ENCODE data around the gene LNPK.
"Not testable (repeated sequence)": the region's sequence is repeated elsewhere in the genome, so short reads cannot be mapped to it uniquely, and the experiment has no call there.

Gene LNPK

DNA sequence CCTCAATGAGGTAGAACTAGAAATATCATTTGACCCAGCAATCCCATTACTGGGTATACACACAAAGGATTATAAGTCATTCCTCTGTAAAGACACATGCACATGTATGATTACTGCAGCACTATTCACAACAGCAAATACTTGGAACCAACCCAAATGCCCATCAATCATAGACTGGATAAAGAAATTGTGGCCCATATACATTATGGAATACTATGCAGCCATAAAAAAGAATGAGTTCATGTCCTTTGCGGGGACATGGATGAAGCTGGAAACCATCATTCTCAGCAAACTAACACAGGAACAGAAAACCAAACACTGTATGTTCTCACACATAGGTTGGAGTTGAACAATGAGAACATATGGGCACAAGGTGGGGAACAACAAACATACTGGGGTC, 106.1 kb downstream of the LNPK start:
- DNase-seq, result not testable (repeated sequence)

DNA sequence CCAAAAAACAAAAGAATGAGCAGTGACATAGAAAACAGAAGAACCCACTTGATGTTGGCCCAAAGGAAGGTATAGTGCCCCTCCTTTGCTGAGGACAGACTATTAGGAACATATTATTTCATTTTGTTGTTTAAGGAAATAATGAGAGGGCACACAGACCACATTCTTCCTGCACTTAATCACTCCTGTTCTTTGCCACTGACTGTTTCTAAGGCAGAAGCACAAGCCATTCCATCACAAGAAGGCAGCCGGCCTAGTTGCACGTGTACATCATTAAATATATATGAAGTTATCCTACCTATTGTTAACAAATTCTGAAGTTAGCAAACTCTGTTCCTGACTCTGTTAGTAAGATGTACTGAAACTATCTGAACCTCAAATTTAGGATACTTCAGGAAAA, 110.0 kb downstream of the LNPK start:
- DNase-seq, result no peak

DNA sequence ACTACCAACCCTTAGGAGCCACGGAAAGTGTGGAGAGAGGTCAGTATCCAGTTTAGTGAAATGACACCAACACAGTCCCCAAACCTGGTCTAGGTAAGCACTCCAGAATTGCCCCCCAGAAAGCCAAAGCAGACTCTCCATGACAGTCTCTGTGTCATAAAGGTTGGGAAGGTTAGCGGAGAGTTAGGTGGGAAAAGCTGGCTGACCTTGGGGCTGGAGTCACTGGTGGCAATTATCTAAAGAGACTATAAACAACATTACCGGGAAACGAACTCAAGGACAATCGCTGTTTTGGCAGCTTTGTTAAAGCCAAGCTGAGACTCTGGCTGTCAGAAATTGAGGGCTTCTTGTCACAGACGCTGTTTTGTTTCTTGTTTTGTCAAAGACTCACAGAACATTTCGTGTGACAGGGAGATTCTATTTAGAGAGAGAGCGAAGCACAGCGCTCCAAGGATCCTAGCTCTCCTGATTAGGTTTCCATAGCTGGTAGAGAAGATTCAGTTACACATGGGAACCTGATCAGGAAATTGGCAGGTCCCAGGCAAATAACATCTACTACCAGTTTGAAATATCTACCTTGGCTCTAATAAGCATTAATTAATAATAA, 111.3 kb downstream of the LNPK start:
- no peak for DNase-seq

DNA sequence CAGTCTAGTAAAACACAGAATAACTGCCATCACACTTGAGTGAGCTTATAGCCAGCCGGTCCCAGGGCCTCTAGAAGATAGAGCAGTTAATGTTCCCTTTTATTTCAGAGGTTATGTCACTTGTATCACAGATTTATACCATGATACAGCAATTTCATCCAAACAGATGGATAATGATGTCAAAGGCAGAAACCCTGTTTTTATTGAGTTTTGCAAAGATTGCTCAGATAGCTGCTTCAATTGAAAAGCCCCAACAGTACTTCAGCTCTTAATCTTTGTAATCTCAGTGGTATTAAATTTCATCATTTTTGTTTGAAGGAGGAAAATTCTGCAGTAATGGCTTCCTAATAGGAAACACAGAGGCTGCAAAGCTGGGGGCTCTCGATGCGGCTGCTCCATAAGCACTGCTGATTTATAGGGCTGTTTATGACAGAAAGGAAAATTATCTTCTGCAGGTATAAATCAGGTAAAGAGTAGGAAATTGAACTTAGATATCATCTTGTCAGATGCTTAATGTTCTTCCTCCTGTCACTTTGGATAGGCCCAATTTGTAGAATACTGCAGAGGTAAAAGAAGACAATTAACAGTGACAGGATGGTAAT, 112.3 kb downstream of the LNPK start:
- DNase-seq, result no peak

DNA sequence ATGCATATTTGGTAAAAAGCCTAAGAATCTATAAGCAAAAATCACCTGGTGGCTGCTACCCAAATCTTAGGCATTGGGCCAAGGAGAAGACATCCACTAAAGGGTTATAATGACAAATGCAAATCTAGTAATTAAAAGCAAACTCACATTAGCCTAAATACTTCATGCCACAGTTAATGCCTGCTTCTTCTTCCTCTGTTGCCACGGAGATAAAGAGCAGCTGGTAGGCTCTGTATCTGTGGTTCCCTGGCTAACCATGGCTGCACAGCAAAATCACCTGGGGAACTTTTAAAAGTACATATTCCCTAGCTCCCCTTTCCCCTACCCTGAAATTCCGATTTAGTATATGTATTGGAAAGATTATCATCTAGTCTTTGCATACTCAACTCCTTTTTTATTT, 114.3 kb downstream of the LNPK start:
- DNase-seq, result no peak

DNA sequence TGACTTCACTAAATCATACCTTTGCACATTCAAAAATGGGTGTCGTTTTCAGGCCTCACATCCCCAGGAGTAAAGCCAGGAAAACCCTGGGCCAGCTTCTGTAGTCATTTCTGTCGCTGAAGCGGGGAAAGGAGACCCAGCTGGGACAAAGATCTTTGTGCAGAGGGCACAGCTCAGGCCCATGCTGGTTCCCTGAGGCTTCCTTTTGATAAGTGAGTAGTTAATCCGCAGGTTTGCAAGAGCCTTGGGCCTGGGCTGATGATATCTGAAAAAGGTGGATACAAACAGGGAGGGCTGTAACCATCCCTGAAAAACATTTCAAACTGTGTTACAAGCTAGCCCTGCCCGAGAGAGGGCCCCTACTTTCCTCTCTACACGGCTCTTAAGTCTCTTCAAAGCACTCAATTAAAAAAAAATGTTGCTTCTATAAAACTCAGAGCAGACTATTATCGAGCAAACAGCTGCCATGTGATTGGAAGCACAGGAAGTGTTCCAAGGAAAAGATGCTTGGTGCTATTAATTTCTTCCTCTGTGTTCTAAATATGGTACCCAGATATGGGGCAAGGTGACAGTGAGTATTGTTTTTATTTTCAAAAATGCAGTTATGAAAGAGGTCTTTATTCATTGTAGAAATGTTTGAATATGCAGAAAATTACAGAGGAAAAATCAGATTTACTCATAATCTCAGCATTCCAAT, 117.2 kb downstream of the LNPK start:
- no peak for DNase-seq

DNA sequence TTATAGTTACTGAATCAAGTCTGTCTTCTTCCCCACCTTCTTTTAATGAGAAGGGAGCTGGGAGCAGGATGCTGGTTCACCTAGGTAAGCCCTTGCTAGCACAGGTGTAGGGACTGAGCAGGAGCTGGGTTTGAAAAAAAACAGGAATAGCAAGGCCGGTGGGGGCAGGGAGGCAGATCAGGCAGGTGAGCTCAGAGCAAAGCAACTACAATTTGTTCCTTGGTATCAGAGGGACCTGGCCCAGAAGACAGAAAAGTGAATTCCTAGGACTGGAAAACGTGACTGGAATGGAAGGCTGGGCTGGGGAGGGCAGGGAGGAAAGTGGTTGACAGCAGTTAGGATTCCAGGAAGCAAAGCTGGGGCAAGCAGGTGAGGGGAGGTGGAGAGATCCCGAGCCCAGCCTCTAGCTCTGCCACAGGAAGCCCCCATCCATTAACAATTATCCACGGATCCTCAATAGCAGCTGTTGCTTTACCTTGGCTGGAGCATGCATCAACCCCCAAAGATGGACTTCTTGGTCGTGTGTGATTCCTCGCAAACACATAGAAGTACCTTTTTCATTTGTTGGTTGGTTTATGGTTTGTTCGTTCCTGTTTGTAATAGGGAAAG, 118.4 kb downstream of the LNPK start:
- DNase-seq, result no peak

DNA sequence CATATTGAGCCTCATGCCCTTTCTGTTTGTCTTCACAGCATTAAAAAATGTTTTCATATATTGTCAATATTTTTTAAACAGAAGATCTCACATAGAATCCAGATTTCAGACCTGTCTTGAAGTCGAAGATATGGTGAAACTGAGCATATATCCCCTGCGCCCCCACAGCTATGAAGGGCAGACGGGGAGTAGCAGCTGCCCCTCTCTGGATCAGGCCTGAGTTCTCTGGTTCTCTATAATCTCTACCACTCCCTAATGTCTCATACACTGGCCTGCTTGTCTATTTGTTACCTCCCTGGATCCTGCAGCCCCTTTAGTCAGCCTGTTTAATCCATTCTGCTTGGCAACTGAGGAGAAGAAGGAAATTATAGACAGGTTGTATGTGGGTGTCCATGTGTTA, 122.4 kb downstream of the LNPK start:
- no peak for DNase-seq

DNA sequence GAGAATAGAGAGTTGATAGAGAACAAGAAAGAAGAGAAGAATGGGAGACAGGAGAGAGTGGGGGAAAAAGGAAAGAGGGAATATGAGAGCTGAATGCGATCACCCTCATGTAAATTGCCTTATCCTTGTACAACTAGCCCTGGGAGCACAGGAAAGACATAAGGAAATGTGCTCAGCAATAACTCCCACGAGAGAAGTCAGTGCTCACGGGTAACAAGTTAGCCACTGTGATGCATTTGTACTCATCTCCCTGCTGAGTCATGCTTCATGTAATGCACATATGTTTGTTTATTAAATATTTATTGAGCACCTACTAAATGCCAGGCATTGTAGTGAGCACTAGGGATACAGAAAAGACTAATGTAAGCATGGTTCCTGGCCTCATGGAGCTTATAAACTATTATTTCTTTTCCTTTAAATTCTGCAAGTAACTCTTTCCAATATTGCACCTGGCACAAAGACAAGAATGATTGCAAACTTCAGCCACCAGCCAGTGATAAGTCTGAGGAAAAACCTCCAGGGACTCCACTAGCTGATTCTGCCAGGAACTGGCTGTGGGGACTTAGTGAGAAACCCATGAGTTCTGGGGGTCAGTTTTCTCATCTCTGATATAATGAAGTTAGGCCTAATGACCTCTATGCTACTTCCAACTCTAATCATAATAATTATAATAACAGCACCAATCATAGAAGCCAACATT, 124.1 kb downstream of the LNPK start:
- no peak for DNase-seq

DNA sequence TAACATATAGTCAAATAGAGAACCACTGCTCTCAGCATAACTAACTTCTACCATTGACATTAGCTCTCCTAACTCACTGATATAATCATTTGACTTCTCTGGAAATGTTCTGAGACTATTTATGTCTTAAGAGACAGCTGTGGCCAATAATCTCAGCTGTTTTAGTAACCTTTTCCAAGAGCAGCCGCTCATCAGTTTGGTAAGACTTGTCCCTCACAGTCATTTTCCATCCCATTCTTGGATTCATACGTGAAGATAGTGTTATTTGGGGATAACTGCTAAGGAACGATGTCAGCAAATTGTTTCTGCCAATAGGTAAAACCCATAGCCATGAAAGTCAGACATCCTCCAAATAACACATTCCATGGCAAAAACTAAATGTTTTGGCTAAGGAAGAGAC, 127.8 kb downstream of the LNPK start:
- no peak for DNase-seq

Data from activated effector memory CD4-positive, alpha-beta T cell treated with anti-CD3 and anti-CD28 coated beads, Interleukin-2, amount 50 U/mL, for 16 hours (primary cell).